Uterus (tissue), 4 donors: ENCODE measurements around the gene PTX3. TPM values are rescaled to one million over a fixed set of nuclear protein-coding genes. Genes with fewer than 3 reads are reported as not detected.
A peak's percentile ranks its signal among the peaks of the same experiment; 100 is the strongest.

Source experiments
- DNase-seq, 2 donors: peaks; one replicate each; pipeline ENCODE4 v3.0.0-alpha.2; 2019 to 2020
- H3K27ac ChIP-seq, 2 donors: fragments of 200-600 bp; sonication (generic); 1 replicate in 1 of 2; 2 replicates in 1 of 2; pipeline ENCODE4 v1.5.1; 2016 to 2018
- H3K27me3 ChIP-seq, 2 donors: fragments of 200-600 bp; sonication (generic); one replicate each; pipeline ENCODE4 v1.5.1; 2018 to 2019; ENCODE audit warnings: control low read depth in 1 of 2
- H3K36me3 ChIP-seq, 2 donors: fragments of 200-600 bp; sonication (generic); one replicate each; pipeline ENCODE4 v1.5.1; 2019; ENCODE audit warnings: control low read depth in 1 of 2
- H3K4me1 ChIP-seq, 2 donors: fragments of 200-600 bp; sonication (generic); one replicate each; pipeline ENCODE4 v1.5.1; 2018 to 2019; ENCODE audit warnings: control low read depth in 1 of 2
- H3K4me3 ChIP-seq, 2 donors: fragments of 200-600 bp; sonication (generic); 1 replicate in 1 of 2; 2 replicates in 1 of 2; pipeline ENCODE4 v1.5.1; 2018 to 2019; ENCODE audit warnings: mild to moderate bottlenecking in 1 of 2
- H3K9me3 ChIP-seq, 2 donors: fragments of 200-600 bp; sonication (generic); one replicate each; pipeline ENCODE4 v1.5.1; 2019; ENCODE audit warnings: control low read depth in 1 of 2
- POLR2A ChIP-seq, 2 donors: fragments of 450-650 bp; IDR thresholded peaks; one replicate each; pipeline ENCODE4 v1.6.1; 2016; ENCODE audit warnings: antibody characterized with exemption in 2 of 2, mild to moderate bottlenecking in 1 of 2, moderate library complexity in 1 of 2
- intact Hi-C: fragments of 100-400 bp; cut with DNase I; formaldehyde crosslinking; loops from one replicate; pipeline ENCODE4 v1.15.1; 2023; ENCODE audit warnings: low total_unique reads
- total RNA-seq, 4 donors: library from RNA; depleted of rRNA in 3 of 4; stranded (reverse); fragments of >200 nt in 3 of 4; gene quantifications; one replicate each; pipeline versions ENCODE4 v1.1.0 to v1.2.4, GENCODE V29; 2014 to 2023
- TF ChIP-seq, protein P1 (sequence below), 4 experiments: fragments of 200-600 bp in 2 of 4; fragments of 450-650 bp in 2 of 4; sonication (generic) in 2 of 4; IDR thresholded peaks; one replicate each; pipeline ENCODE4 v1.5.1; 2016 to 2019; ENCODE audit warnings: antibody characterized with exemption in 4 of 4, mild to moderate bottlenecking in 2 of 4, moderate library complexity in 1 of 4
- donor health status: DM: yes; HTN: yes; CAD: no.

Gene PTX3
- total RNA-seq, 4 donors from 2014 or later, result 0.82 to 7.9 TPM; not detected in 2

DNA sequence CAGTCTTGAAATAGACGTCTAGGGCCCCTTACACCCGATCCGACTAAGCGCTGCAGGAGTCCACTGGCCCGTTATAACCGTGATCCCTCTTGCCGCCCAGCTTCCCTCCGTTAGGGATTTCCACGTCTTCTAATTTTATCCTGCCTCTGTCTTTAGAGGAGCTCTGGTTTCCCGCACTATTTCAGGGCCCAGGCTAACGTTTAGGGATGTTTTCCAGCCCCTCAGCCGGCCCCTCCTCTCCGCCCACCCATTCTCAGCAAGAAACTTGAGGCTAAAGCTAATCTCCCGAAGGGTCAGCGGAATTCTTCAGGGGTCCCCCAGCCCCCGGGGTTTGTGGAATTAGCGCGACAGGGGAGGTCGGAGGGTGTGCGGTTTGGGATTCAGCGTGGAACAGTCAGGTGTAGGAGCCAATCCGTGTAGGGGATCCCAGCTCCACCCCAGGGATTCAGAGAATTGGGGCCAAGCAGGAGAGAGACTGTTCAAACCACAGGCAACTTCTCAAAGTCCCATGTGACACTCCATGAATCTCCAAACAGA is 1.6 kb downstream of the PTX3 start:
- TF ChIP-seq, protein P1, sequence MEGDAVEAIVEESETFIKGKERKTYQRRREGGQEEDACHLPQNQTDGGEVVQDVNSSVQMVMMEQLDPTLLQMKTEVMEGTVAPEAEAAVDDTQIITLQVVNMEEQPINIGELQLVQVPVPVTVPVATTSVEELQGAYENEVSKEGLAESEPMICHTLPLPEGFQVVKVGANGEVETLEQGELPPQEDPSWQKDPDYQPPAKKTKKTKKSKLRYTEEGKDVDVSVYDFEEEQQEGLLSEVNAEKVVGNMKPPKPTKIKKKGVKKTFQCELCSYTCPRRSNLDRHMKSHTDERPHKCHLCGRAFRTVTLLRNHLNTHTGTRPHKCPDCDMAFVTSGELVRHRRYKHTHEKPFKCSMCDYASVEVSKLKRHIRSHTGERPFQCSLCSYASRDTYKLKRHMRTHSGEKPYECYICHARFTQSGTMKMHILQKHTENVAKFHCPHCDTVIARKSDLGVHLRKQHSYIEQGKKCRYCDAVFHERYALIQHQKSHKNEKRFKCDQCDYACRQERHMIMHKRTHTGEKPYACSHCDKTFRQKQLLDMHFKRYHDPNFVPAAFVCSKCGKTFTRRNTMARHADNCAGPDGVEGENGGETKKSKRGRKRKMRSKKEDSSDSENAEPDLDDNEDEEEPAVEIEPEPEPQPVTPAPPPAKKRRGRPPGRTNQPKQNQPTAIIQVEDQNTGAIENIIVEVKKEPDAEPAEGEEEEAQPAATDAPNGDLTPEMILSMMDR (IDR thresholded peaks at IDR 0.05), result no peak
- TF ChIP-seq POLR2A (IDR thresholded peaks at IDR 0.05), result no peak
- DNase-seq, result no peak
- H3K27me3 ChIP-seq, result no peaks in the 10 kb centered on the region
- H3K36me3 ChIP-seq, result no peaks in the 10 kb centered on the region
- H3K4me1 ChIP-seq, result no peaks in the 10 kb centered on the region
- H3K27ac ChIP-seq, result no peak overlapping the region
- peak overlapping the region; percentile 18 to 46 for H3K4me3 ChIP-seq
- intact Hi-C loops, result no loop called here
- no peaks in the 10 kb centered on the region for H3K9me3 ChIP-seq

DNA sequence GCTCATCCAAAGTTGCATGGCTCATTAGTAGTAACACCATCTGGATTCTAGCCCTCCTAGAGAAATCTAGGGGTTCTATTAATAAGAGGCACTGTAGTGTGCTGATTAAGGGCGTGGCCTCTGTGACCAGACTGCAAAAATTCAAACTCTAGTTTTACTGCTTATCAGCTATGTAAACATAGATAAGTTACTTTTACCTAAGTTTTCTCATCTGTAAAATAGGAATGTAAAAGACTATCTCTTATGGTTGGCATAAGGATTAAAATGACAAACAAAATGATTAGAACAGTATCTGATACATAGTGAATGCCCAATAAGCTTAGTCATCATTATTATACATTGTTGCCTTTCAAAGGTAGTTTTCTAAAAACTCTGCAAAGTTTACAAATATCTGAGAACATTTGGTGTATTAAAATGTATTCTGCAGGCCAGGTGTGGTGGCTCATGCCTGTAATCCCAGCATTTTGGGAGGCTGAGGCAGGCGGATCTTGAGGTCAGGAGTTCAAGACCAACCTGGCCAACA is 4.5 kb downstream of the PTX3 start:
- Histone ChIP-seq H3K4me3 (no peak overlapping the region), H3K4me1 (no peaks in the 10 kb centered on the region), H3K9me3 (no peaks in the 10 kb centered on the region), H3K27me3 (no peaks in the 10 kb centered on the region), H3K36me3 (no peaks in the 10 kb centered on the region), H3K27ac (no peak overlapping the region)
- intact Hi-C loops, result no loop called here
- TF ChIP-seq, protein P1 (IDR thresholded peaks at IDR 0.05), result no peak
- no peak for TF ChIP-seq POLR2A (IDR thresholded peaks at IDR 0.05)
- DNase-seq, result no peak

DNA sequence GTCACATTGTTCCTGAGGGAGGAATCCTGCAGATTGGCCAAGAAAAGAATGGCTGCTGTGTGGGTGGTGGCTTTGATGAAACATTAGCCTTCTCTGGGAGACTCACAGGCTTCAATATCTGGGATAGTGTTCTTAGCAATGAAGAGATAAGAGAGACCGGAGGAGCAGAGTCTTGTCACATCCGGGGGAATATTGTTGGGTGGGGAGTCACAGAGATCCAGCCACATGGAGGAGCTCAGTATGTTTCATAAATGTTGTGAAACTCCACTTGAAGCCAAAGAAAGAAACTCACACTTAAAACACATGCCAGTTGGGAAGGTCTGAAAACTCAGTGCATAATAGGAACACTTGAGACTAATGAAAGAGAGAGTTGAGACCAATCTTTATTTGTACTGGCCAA is 6.1 kb downstream of the PTX3 start:
- TF ChIP-seq, protein P1 (IDR thresholded peaks at IDR 0.05), result no peak
- TF ChIP-seq POLR2A (IDR thresholded peaks at IDR 0.05), result no peak
- no peak for DNase-seq
- H3K27me3 ChIP-seq, result no peaks in the 10 kb centered on the region
- H3K36me3 ChIP-seq, result no peaks in the 10 kb centered on the region
- no peak overlapping the region for H3K4me3 ChIP-seq
- no peak overlapping the region for H3K27ac ChIP-seq
- no peaks in the 10 kb centered on the region for H3K4me1 ChIP-seq
- intact Hi-C loops, result no loop called here
- H3K9me3 ChIP-seq, result no peaks in the 10 kb centered on the region

DNA sequence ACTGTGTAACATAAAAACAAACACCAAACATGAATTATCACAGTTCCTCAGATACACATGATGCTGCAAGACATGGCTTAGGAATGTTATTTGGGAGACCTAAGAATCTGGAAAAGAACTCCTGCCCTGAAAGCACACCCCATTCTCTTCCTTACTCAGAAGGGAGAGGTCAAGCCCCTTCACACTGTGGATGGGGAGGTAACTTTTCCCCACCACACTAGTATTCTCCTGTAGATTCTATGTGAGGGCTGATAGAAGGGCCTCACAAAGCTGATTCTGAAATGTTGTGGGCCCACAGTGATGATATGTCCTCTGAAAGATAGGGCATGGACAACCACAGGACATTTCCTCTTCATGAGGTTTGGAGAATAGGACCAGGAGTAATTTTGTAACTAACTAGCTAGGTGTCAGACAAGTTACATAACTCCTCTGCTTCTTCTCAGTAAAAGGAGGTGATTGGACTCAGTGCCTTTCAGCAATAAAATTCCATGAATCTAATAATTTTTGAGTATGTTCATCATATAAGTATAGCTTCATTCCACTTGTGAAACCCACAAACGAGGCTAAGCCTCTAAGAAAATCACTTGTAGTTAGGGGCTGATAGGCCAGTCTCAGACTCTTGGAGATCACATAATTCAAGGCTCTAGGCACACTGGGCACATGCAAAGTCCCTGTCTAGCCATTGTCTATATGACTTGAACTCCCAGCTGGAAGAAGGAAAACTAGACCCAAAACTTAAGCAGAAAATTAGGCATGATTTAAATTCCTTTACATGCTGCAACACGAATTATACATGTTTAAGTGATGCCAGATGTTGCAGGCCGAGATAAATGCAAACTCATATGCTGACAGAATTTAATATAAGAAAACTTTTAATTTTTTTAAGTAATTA is 7.5 kb downstream of the PTX3 start:
- Histone ChIP-seq H3K4me1 (no peaks in the 10 kb centered on the region), H3K36me3 (no peaks in the 10 kb centered on the region), H3K27ac (no peak overlapping the region), H3K9me3 (no peaks in the 10 kb centered on the region), H3K4me3 (no peak overlapping the region), H3K27me3 (no peaks in the 10 kb centered on the region)
- DNase-seq, result no peak
- TF ChIP-seq, protein P1 (IDR thresholded peaks at IDR 0.05), result no peak
- TF ChIP-seq POLR2A (IDR thresholded peaks at IDR 0.05), result no peak
- intact Hi-C loops, result no loop called here

DNA sequence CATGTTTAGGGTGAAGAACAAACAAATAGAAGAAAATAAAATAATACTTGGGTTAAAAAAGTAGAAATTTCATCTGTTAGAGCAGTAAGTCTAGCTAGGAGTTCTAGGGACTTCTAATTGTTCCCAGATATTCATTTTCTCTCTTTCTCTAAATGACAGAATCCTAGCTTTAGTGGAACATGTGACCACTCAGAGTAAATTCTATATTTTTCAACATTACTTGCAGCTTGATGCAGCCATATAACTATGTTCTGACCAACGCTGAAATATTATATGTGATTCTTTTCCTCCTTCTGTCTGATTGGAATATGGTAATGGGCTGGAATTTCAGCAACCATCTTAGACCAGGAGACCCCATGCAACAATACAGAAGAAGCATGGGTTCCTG is 8.1 kb downstream of the PTX3 start:
- no peak overlapping the region for H3K27ac ChIP-seq
- intact Hi-C loops, result no loop called here
- no peak for DNase-seq
- TF ChIP-seq, protein P1 (IDR thresholded peaks at IDR 0.05), result no peak
- no peaks in the 10 kb centered on the region for H3K9me3 ChIP-seq
- H3K27me3 ChIP-seq, result no peaks in the 10 kb centered on the region
- no peaks in the 10 kb centered on the region for H3K36me3 ChIP-seq
- H3K4me1 ChIP-seq, result no peaks in the 10 kb centered on the region
- no peak overlapping the region for H3K4me3 ChIP-seq
